GM19238 (cell line): Measurements from ENCODE around the gene RIPOR3.
"Not testable (repeated sequence)": the region's sequence is repeated elsewhere in the genome, so short reads cannot be mapped to it uniquely, and the experiment has no call there.

Experiments used
- DNase-seq: peaks from one replicate; pipeline ENCODE4 v3.0.0; 2011; ENCODE audit warnings: low spot score; ENCODE audit not compliant: insufficient read length

Gene RIPOR3

GRCh38 chr20:50634191-50634590 lies 57.2 kb downstream of the RIPOR3 start:
- DNase-seq: no peak

GRCh38 chr20:50633361-50633760 lies 58.0 kb downstream of the RIPOR3 start:
- DNase-seq: no peak

GRCh38 chr20:50632701-50633100 lies 58.6 kb downstream of the RIPOR3 start:
- no peak for DNase-seq

GRCh38 chr20:50632236-50632635 lies 59.1 kb downstream of the RIPOR3 start:
- no peak for DNase-seq

- DNase-seq: no peak
These were observed 60.6 kb downstream of the RIPOR3 start for GRCh38 chr20:50630578-50631263.

GRCh38 chr20:50629670-50630045 lies 61.7 kb downstream of the RIPOR3 start:
- no peak for DNase-seq

- no peak for DNase-seq
These were observed 62.3 kb downstream of the RIPOR3 start for GRCh38 chr20:50628853-50629669.

GRCh38 chr20:50628332-50628731 lies 63.0 kb downstream of the RIPOR3 start:
- no peak for DNase-seq

- DNase-seq: no peak
These were observed 63.6 kb downstream of the RIPOR3 start for GRCh38 chr20:50627747-50628146.

GRCh38 chr20:50625986-50626677 lies 65.2 kb downstream of the RIPOR3 start:
- no peak for DNase-seq

- no peak for DNase-seq
These were observed 66.9 kb downstream of the RIPOR3 start for GRCh38 chr20:50624351-50625016.

GRCh38 chr20:50621068-50621665 lies 70.2 kb downstream of the RIPOR3 start:
- DNase-seq: no peak

- not testable (repeated sequence) for DNase-seq
These were observed 70.9 kb downstream of the RIPOR3 start for GRCh38 chr20:50620459-50620858.

- DNase-seq: no peak
These were observed 72.8 kb downstream of the RIPOR3 start for GRCh38 chr20:50618537-50618936.

- no peak for DNase-seq
These were observed 74.3 kb downstream of the RIPOR3 start for GRCh38 chr20:50617022-50617421.

GRCh38 chr20:50615407-50615806 lies 75.9 kb downstream of the RIPOR3 start:
- no peak for DNase-seq

- no peak for DNase-seq
These were observed 77.7 kb downstream of the RIPOR3 start for GRCh38 chr20:50613438-50614169.

- no peak for DNase-seq
These were observed 80.1 kb downstream of the RIPOR3 start for GRCh38 chr20:50611128-50611810.

GRCh38 chr20:50610212-50610718 lies 81.1 kb downstream of the RIPOR3 start:
- DNase-seq: no peak
